ENCODE data around the gene TMEM255B.

The TMEM255B gene

DNA sequence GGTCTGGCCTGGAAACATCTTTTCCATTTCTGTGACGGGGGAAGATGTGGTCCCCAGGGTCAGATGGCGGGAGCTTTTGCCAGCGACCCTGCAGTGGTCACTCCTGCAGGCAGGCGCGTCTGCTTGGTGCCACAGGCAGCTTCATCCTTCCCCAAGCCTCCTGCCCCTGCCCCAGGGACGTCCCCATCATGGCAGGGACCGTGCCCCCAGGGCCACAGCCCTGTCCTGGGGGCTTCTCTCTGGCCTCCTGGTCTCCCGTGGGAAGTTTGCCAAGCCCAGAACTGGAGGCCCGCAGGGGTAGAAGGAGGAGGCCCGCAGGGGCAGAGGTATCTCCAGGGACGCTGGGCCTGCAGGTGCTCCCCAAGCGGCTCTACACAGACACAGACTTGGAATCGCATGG is 47.5 kb downstream of the TMEM255B start:
- DNase-seq = no peak

DNA sequence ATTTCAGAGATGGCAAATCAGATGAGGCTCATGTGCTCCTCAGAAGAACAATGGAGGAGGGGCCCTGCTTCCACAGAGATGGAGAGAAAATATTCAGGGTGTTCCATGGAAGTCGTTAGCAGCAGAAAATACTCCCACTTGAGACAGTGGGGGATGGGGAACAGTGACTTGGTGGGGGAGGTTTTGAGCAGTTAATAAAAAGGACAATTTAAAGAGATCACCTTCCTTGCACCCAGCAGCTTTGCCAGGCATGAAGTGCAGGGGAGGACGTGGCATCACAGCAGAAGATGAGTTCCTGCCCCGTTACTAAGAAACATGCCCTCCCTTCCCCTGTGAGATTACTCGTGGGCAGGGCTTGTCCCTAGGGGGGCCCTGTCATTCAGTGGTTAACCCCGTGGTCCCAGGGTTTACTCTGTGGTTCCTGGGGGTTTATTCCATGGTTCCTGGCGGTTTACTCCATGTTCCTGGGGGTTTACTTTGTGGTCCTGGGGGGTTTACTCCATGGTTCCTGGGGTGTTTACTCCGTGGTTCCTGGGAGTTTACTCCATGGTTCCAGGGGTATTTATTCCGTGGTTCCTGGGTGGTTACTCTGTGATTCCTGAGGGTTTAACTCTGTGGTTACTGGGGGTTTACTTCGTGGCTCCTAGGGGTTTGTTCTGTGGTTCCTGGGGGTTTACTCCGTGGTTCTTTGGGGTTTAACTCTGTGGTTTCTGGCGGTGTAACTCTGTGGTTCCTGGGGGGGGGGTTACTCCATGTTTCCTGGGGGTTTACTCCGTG is 49.2 kb downstream of the TMEM255B start:
- no peak for DNase-seq

DNA sequence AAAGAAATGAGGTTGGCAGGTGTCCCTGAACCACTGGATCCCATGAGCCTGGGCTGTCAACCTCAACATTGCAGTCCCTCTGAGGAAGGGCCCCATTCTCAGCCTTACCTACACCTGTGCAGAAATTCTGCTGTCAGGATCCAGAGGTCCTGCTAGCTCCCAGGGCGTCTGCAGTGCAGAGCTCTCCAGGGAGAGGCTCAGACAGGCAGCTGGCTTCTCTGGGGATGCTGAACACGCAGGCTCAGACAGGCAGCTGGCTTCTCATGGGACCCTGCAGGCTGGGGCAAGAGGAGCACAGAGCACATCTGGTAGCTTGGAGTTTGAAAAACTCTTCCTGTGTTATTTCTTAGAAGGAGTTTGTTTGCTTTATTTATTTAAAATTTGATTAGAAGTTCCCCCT is 50.9 kb downstream of the TMEM255B start:
- DNase-seq = no peak

DNA sequence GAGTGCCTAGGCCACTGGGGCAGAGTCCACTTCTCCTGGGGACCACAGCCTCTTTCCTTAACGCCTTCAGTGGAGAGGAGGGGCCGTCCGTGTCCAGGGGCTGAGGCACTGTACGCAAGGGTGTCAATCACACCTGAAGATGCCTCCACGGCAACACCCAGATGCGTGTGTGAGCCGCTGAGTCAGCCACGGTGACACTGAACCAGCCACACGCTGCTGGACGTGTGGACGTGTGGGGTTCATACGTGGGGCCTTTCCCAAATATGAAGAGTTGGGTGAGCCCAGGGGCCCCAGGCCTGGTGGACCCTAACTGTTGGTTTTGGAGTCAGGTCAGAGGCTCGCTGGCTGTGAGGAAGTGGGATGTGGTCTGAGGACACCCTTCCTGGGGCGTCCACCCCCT is 51.6 kb downstream of the TMEM255B start:
- DNase-seq = no peak

DNA sequence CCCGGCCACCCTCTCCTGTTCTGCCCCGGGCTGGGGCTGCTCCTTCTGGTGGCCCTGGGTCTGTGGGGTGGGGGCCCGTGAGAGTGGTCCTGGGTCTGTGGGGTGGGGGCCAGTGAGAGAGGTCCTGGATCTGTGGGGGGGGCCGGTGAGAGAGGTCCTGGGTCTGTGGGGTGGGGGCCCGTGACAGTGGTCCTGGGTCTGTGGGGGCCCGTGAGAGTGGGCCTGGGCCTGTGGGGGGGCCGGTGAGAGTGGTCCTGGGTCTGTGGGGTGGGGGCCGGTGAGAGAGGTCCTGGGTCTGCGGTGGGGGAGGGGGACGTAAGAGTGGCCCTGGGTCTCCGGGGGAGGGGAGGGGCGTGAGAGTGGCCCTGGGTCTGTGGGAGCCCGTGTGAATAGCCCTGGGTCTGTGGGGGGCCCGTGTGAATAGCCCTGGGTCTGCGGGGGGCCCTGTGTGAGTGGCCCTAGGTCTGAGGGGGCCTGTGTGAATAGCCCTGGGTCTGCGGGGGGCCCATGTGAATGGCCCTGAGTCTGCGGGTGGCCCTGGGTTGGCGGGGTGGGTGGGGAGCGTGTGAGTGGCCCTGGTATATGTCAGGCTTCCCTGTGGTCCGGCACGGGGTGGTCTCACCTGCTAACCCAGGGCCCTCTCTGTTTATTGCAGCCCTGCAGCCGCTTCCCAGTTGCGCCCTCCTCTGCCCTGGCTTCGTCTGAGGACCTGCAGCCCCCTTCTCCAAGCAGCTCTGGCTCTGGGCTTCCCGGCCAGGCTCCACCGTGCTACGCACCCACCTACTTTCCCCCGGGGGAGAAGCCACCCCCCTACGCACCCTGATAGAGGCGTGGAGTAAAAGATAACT is 52.3 kb downstream of the TMEM255B start:
- DNase-seq = no peak

DNA sequence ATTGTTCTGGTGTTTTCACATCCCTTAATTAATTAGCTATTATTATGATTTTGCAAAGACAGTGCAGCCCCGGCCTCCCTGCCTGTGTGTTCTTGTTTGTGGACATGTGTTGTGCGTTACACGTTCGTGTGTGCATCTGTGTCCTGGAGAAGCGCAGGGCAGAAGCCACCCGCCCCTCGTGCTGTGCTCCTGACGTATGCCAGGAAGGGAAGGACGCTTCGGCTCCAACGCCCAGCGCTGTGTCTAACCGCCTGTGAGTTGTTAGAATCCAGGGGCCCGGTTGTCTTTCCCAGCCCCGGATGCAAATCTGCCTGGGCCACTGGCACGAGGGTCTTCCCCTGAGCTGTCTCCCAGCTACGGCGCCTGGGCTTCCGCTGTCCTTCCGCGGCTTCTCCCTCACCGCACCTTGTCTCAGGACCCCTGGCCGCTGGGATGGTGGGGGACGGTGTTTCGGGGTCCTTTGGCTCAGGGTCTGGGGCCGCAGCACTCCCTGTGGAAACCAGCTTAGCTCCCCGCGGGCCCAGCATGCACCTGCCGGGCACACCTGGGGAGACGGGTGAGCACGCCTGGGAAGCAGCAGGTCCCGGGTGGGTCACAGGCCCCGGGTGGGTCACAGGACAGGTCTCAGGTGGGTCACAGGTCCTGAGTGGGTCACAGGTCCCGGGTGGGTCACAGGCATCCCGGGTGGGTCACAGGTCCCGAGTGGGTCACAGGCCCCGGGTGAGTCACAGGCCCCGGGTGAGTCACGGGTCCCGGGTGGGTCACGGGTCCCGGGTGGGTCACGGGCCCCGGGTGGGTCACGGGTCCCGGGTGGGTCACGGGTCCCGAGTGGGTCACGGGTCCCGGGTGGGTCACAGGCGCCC is 53.4 kb downstream of the TMEM255B start:
- DNase-seq = no peak

DNA sequence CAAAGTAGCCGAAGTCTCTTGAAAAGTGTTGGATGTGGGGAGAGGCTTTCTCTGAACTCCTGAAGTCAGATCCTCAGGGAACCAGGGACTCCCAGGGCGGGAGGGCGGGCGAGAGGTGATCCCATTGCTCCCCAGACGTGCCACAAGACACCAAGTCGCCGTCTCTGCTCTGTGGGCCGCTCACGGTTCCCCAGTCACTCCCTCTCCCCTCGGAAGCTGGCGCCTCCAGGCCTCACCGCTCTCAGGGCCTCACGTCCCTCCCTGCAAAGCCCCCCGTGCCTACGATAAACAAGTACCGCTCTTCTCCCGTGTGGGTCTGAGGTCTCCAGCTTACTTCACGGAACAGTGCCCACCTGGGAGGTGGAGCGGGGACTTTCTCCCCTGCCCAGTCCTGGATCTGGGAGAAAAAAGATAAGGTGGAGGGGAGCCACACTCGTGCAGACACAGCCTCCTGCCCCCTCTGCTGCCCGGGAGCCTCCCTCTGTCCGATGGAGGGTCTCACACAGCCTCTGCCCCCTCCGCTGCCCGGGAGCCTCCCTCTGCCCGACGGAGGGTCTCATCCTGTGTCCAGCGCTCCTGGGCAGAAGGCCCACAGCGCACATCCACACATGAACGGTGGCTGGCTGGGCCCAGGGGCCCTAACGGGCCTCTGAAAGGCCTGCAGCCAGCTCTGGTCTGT is 54.2 kb downstream of the TMEM255B start:
- no peak for DNase-seq

DNA sequence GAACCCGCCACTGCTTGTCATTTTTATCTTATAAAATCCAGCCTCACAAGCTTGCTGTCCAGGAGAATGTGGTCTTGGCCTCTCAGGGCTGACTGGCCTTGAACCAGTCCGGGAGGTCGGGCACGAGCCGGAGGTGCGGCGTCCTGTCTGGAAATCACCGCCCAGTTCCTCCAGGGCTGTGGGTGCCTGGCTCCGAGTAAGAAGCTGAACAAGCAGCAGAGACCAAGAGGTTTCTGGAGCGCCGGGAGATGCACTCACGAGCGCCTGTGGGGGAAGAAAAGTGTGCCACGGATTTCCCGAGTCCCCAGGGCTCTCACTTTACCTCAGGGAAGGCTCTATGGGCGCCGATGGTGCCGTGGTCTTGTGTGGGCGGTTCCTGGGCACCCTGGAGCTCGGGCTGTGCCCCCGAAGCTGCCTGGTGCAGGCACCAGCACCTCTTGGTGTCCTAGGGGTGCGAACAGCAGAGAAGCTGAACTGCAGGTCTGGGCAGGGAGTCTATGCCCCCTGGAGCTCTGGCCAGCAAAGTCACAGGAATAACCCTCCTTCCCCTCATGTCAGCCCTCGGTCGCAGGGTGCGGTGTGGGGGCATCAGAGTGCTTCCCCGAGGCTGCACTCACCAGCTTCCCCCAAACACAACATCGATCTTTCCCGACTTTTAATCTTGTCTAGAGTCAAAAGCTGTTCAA is 54.9 kb downstream of the TMEM255B start:
- no peak for DNase-seq

DNA sequence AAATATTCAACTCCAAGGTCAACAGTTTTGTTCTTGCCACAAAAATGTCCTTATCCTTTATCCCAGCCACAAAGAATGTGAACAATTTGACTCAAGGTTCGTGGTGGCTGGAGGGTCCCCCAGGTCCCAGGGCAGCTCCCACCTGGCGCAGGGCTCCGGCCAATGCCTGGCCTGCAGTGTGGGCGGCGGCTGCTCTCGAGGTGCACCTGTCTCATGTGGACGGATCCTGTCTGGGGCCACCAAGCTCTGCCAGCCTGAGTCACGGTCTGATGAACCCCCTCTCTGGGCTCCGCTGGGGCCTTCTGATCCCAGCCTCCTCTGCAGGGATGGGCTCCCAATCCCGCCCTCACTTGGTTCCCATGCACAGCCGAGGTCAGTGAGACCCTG is 55.4 kb downstream of the TMEM255B start:
- DNase-seq = no peak

DNA sequence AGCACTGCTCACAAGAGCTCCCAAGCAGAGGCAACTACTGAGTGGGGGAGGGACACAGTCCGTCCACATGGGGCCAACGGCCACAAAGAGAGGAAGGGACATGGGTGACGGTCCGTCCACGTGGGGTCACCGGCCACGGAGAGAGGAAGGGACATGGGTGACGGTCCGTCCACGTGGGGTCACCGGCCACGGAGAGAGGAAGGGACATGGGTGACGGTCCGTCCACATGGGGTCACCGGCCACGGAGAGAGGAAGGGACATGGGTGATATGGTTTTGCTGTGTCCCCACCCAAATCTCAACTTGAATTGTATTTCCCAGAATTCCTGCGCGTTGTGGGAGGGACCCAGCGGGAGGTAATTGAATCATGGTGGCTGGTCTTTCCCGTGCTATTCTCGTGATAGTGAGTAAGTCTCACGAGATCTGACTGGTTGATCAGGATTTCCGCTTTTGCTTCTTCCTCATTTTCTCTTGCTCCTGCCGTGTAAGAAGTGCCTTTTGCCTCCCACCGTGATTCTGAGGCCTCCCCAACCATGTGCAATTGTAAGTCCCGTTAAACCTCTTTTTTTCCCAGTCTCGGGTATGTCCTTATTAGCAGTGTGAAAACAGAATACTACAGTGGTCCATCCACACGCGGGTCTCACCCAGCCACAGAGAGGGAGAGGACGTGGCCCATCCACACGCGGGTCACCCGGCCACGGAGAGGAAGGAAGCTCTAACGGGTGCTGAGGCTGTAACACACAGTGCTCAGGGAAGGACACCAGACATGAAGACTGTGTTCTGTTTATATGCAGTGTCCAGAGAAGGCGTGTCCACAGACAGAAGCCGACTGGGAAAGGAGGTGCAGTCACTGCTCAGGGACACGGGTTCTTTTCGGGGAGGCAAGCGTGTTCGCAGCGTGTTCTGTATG is 56.4 kb downstream of the TMEM255B start:
- no peak for DNase-seq

DNA sequence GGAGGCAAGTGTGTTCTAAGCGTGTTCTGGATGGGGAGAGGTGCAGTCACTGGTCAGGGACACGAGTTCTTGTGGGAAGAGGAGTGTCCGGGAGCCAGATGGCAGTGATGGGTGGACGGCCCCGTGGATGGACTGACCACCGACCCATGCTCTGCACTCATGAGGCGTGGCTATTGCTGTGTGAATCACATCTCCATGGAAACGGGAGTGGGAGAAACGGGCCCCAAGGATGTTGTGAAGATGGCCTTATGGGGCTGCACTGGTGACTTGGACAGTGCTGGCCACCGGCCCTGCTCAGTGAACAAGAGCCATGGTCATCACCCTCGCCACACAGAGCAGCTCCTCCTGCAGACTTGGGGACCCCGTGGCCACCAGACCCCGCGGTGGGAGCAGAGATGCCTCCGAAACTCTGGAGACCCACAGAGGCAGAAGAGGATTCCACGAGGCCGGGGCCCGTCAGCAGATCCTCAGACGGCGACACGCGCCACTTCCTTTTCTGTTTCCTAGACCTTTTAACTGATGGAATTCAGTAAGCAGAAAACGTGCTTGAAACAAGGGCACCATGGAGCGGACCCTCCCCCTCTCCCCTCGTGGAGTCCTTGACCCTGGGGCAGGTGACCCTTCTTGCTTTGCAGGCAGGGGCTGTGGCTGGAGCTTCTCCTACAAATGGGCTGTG is 57.4 kb downstream of the TMEM255B start:
- no peak for DNase-seq

DNA sequence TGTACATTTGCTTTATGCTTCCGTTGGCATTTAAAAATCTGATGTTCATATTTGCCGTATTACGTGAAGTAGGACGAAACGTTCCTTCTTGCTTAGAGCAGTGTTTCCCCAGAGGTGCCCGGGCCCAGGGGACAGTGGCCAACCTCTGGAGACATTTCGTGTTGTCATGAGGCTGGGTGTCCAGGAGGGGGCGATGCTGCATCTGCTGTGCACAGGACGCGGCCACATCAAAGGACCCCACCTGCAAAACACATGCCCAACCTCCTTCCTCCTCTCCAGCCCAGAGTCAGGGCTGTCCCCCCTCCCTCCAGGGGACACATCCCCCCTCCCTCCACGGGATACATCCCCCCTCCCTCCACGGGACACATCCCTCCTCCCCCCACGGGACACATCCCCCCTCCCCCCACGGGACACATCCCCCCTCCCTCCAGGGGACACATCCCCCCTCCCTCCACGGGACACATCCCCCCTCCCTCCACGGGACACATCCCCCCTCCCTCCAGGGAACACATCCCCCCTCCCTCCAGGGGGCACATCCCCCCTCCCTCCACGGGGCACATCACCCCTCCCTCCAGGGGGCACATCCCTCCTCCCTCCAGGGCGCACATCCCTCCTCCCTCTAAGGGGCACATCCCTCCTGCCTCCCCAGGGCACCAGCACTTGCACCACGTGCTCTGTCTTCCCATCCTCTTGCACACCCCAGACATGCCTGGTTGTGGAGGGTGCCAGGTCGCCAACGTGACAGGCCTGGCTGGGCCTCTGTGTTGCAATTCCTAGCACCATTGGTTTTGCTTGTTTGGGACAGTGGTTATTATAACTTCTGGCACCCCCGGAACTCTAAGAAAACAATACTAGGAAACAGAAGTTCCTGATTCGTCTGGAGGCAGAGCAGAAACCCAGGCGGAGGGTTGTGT is 58.2 kb downstream of the TMEM255B start:
- DNase-seq = no peak

DNA sequence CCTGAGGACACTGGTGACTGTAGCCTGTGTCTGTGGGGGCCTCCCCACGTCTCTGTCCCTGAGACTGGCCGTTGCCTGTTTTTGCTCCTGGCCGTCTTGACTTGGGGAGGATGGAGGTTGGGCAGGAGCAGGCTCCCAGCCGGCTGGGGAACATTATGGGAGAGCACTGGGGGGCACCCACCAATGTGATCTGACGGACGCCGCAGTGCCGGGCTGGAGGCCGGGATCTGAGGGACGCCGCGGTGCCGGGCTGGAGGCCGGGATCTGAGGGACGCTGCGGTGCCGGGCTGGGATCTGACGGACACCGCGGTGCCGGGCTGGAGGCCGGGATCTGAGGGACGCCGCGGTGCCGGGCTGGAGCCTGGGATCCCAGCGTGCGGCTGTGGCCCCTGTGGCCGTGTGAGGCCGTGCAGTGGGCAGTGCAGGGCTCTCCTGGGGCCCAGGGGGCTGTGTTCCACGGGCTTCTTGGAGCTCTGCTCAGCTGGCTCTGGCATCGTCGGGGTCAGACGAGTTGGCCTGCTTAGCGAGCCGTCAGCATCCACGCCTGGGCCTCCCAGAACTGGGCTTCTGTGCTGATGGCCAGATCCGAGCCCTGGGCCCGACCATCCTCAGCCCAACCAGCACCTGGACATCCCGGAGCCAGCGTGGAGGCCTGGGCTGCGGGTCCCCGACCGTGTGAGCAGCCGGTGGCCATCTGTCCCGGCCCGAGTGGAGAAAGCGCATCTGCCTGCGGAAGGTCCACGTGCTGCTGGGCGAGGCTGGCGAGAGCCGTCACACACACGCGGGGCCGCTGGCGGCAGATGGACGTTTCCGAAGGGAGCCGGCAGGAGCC is 59.0 kb downstream of the TMEM255B start:
- DNase-seq = no peak

DNA sequence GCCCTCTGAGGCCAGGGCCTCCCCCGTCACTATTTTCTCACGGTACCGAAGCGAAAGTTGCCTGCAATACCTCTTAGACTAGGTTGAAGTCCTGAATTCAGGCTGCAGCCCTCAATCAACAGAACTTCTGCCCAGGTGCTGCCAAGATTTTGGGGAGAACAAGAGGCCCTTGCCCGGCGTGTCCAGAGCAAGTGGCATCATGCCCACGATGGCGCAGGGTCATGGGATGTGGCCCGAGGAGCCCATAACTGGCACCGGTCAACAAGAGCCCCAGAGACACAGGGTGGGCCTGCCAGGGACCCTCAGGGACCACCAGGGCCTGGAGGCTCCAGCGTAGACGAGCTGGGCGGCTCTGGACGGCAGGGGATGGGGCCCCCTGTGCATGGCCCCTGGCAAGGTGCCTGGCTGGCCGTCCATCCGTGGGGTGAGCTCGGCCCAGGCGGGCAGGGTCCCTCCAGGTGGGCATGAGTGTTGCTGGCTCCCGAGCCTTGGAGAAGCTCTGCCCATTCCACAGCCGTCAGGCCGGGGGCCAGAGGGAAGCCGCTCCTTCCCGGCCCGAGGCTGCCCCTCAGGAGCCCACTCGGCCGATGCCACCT is 59.8 kb downstream of the TMEM255B start:
- DNase-seq = no peak

DNA sequence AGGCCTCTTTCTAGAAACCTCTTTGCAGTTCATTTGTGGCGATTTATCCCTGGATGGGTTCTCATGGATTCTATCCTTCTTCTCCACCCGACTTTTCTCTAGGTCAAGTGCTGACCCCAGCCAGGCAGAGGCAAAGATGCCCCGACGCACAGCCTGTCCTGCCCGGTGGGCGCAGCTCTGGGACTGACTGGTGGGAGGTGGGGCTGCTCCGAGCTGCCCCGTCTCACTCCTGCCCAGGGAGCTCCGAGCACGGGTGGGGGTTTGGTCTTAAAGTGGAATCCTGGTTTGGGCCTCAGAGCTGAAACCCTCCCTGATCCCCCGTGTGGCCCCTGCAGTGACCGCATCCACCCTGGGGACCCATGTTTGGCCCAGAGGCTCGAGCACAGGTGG is 60.3 kb downstream of the TMEM255B start:
- no peak for DNase-seq

DNA sequence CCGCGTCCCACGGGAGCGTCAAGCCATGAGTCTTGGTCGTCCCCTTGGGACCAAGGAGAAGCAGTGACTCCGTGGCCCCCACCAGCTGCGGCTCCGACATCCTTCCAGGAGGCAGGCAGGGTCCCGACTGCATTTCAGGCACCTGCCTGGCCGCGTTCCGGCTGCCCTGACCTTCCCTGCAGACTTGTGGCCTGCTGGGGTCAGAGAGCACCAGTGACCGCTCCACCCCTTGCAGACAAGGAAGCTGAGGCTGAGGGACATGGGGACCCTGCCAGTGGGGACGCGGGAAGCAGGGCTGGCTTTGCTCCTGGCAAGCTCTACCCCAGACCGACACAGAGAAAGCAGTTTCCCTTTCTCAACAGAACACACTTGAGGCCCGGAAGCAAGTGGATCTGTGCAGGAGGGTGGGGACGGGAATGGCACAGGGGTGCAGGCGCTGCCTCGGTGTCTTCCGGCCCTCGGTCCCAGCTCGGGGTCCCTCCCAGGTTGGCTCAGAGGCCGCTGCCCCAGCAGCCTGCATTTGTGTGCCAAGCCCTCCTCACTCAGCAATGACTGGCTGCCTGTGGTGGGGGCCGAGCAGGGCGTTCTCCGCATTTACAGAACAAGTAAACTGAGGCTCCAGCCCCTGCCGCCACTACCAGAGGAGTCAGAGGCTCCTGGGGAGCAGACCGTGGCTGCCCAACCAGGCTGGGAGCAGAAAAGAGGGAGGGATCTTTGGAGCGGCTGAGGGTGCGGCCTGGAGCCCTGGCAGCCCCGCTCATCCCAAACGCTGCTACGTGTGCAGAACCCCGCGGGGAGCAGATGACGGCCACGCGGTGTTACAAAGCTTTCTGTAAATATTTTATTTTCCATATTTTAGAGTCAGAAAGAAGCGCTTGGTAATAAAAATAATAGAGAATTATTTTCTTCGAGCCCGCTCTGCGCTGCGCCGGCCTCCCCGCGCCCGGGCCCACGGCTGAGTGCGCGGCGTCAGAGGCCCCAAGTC is 61.0 kb downstream of the TMEM255B start:
- DNase-seq = no peak

Measured in NCI-H1436 treated with DMSO at 0.1 percent for 48 hours (cell line).